Ishikawa (cell line): ENCODE results near the gene FAM234B.

ENCODE experiments used
- CEBPB ChIP-seq: IDR thresholded peaks from 2 replicates; pipeline ENCODE4 v1.6.1; 2012
- CREB1 ChIP-seq: IDR thresholded peaks from 2 replicates; pipeline ENCODE4 v1.6.1; 2012; ENCODE audit warnings: low read depth
- EGR1 ChIP-seq: IDR thresholded peaks from 2 replicates; pipeline ENCODE4 v1.6.1; 2012
- EP300 ChIP-seq: IDR thresholded peaks from 2 replicates; pipeline ENCODE4 v1.6.1; 2012; ENCODE audit warnings: borderline replicate concordance
- FOXM1 ChIP-seq: IDR thresholded peaks from 2 replicates; pipeline ENCODE4 v1.6.1; 2012; ENCODE audit warnings: low read depth, borderline replicate concordance
- MAX ChIP-seq: IDR thresholded peaks from 2 replicates; pipeline ENCODE4 v1.6.1; 2012
- NFIC ChIP-seq: IDR thresholded peaks from 2 replicates; pipeline ENCODE4 v1.6.1; 2012
- RAD21 ChIP-seq: IDR thresholded peaks from 2 replicates; pipeline ENCODE4 v1.6.1; 2012; ENCODE audit warnings: low read depth
- REST ChIP-seq: IDR thresholded peaks from 2 replicates; pipeline ENCODE4 v1.6.1; 2012; ENCODE audit warnings: low read depth, mild to moderate bottlenecking
- TAF1 ChIP-seq: IDR thresholded peaks from 2 replicates; pipeline ENCODE4 v1.6.1; 2012; ENCODE audit warnings: low read depth, mild to moderate bottlenecking
- TCF12 ChIP-seq: IDR thresholded peaks from 2 replicates; pipeline ENCODE4 v1.6.1; 2012; ENCODE audit warnings: low read depth
- TEAD4 ChIP-seq: IDR thresholded peaks from 2 replicates; pipeline ENCODE4 v1.6.1; 2012
- USF1 ChIP-seq: IDR thresholded peaks from 2 replicates; pipeline ENCODE4 v1.6.1; 2012
- YY1 ChIP-seq: IDR thresholded peaks from 2 replicates; pipeline ENCODE4 v1.6.1; 2012; ENCODE audit warnings: low read depth
- ZBTB7A ChIP-seq: IDR thresholded peaks from 2 replicates; pipeline ENCODE4 v1.6.1; 2012; ENCODE audit warnings: low read depth

The FAM234B gene

GRCh38 chr12:13100605-13100881, 56.4 kb downstream of the FAM234B start:
- TF ChIP-seq ZBTB7A (no peak), TAF1 (no peak), FOXM1 (no peak), CEBPB (no peak), RAD21 (no peak), EP300 (no peak), YY1 (no peak), CREB1 (no peak), TCF12 (no peak), REST (no peak), EGR1 (no peak), NFIC (no peak), USF1 (no peak), TEAD4 (no peak)

- no peak; the same call in 1 of the 2 replicates for TF ChIP-seq TEAD4
- TF ChIP-seq EGR1 = 0 out of 2 replicates have a peak, but pooled peaks have one; percentile 19
- peak; percentile 48 for TF ChIP-seq NFIC
- TF ChIP-seq TAF1 = peak; percentile 61
- TF ChIP-seq MAX = 0 out of 2 replicates have a peak, but pooled peaks have one; percentile 11
- no peak for TF ChIP-seq USF1
- peak; percentile 34; the same call in 1 of the 2 replicates for TF ChIP-seq YY1
- no peak for TF ChIP-seq CREB1
- TF ChIP-seq REST = 0 out of 2 replicates have a peak, but pooled peaks have one; percentile 9
- TF ChIP-seq TCF12 = peak; percentile 33; the same call in 1 of the 2 replicates
- TF ChIP-seq RAD21 = no peak; the same call in 1 of the 2 replicates
- TF ChIP-seq CEBPB = no peak; the same call in 1 of the 2 replicates
- peak; percentile 54 for TF ChIP-seq EP300
- peak; percentile 66 for TF ChIP-seq FOXM1
- peak; percentile 96 for TF ChIP-seq ZBTB7A
Measured at GRCh38 chr12:13100882-13101769, 56.9 kb downstream of the FAM234B start.

GRCh38 chr12:13101821-13102375, 57.7 kb downstream of the FAM234B start:
- TF ChIP-seq REST (no peak), EGR1 (no peak), CREB1 (no peak), MAX (no peak), EP300 (no peak), RAD21 (no peak), FOXM1 (no peak), YY1 (no peak), TEAD4 (0 out of 2 replicates have a peak, but pooled peaks have one; percentile 9), ZBTB7A (no peak), NFIC (no peak), TAF1 (no peak), CEBPB (0 out of 2 replicates have a peak, but pooled peaks have one; percentile 12), USF1 (no peak), TCF12 (0 out of 2 replicates have a peak, but pooled peaks have one; percentile 25)
